Measurements from ENCODE around the gene MPPE1. TPM values are rescaled to one million over a fixed set of nuclear protein-coding genes. Genes with fewer than 3 reads are reported as not detected.
A peak's percentile ranks its signal among the peaks of the same experiment; 100 is the strongest.

The MPPE1 gene
- total and polyA plus RNA-seq, 2 of the 4 experiments (the other 2 are of a cell fraction), result 13.8 to 19.9 TPM

- POLR2A ChIA-PET (ENCODE audit: unreplicated experiment), result no interaction called here
- no peaks in the 10 kb centered on the region for H3K36me3 ChIP-seq (ENCODE audit: control insufficient read depth, insufficient read depth, low read length)
- dilution Hi-C loops (cut with HindIII; ENCODE audit: low sequenced_read_pairs, unreplicated experiment), result no loop called here
Measured at GRCh38 chr18:11862468-11863137, 45.5 kb downstream of the MPPE1 start.

More at GRCh38 chr18:11862468-11863137, 45.5 kb downstream of the MPPE1 start:
- 83% methylated on average over 2 of the region's 6 CpGs; no CpG with 5 or more reads in 1 of the 2 experiments for WGBS, 2 experiments (ENCODE audit: extremely low coverage in 2 of 2, insufficient read length in 1 of 2)
- Histone ChIP-seq H3K9ac (ENCODE audit: low read depth, low read length) (no peak overlapping the region), H3K18ac (ENCODE audit: low read depth, low read length) (no peak overlapping the region), H3K4ac (ENCODE audit: low read depth, low read length) (no peak overlapping the region; the same call in 1 of the 2 replicates), H3K14ac (replicated peaks; ENCODE audit: low read depth, low read length) (0 out of 2 replicates have a peak overlapping the region, but pooled peaks have one; percentile 14), H4K8ac (ENCODE audit: low read depth in 2 of 2, low read length in 2 of 2) (peak overlapping the region in 1 of 2 experiments; percentile 6; a peak in 1 of 4 replicates), H3K9me3 (ENCODE audit: control insufficient read depth, insufficient read depth, low read length) (no peaks in the 10 kb centered on the region), H3K79me1 (ENCODE audit: low read depth in 1 of 2, low read length in 2 of 2) (peaks cover 7 to 10% of the 10 kb centered on the region in 2 experiments; a peak in 3 of 4 replicates), H3K4me3 (ENCODE audit: insufficient read depth, low read depth, low read length) (no peak overlapping the region), H3K4me1 (ENCODE audit: control insufficient read depth, insufficient read depth, low read length) (peaks cover 15% of the 10 kb centered on the region), H2BK5ac (ENCODE audit: low read depth, low read length, poor library complexity, severe bottlenecking) (no peak overlapping the region), H4K91ac (ENCODE audit: insufficient read depth, low read depth, low read length) (no peak overlapping the region), H2BK120ac (ENCODE audit: low read depth, low read length) (no peak overlapping the region), H3K9me1 (ENCODE audit: insufficient read depth, low read length) (peaks cover 4% of the 10 kb centered on the region; the same call in 1 of the 2 replicates), H4K5ac (ENCODE audit: low read depth, low read length) (peak overlapping the region; percentile 18; the same call in 1 of the 2 replicates), H2AFZ (replicated peaks; ENCODE audit: low read length, poor library complexity) (no peak overlapping the region), H3K23ac (ENCODE audit: low read depth, low read length) (no peak overlapping the region), H3K27ac (ENCODE audit: insufficient read depth, low read length) (no peak overlapping the region), H2AK9ac (replicated peaks; ENCODE audit: low read depth, low read length, poor library complexity) (no peak overlapping the region), H4K20me1 (ENCODE audit: insufficient read depth, low read length) (no peaks in the 10 kb centered on the region), H2AK5ac (ENCODE audit: low read depth, low read length) (peak overlapping the region; percentile 64; the same call in 1 of the 2 replicates), H3K56ac (ENCODE audit: extremely low read depth, insufficient read depth, low read length) (no peak overlapping the region), H3K27me3 (ENCODE audit: control insufficient read depth, insufficient read depth, low read length) (no peaks in the 10 kb centered on the region), H2BK20ac (ENCODE audit: low read depth, low read length) (no peak overlapping the region), H3K4me2 (ENCODE audit: low read depth, low read length) (no peak overlapping the region), H2BK15ac (ENCODE audit: low read depth, low read length) (0 out of 3 replicates have a peak overlapping the region, but pooled peaks have one; percentile 31)
- DNase-seq (no peak), ATAC-seq (ENCODE audit: low read depth) (no peak)
- CTCF ChIA-PET, result no interaction called here
- in situ Hi-C loops (cut with MboI; ENCODE audit: low sequenced_read_pairs), result no loop called here
- BruUV-seq (replicated peaks), result no TSS peak
- no peak for TF ChIP-seq NFE2L2 (IDR thresholded peaks at IDR 0.05; ENCODE audit: low read depth, low read length)
- TF ChIP-seq MAZ (IDR thresholded peaks at IDR 0.05; ENCODE audit: borderline replicate concordance, low read depth, low read length), result no peak
- TF ChIP-seq, protein P1, sequence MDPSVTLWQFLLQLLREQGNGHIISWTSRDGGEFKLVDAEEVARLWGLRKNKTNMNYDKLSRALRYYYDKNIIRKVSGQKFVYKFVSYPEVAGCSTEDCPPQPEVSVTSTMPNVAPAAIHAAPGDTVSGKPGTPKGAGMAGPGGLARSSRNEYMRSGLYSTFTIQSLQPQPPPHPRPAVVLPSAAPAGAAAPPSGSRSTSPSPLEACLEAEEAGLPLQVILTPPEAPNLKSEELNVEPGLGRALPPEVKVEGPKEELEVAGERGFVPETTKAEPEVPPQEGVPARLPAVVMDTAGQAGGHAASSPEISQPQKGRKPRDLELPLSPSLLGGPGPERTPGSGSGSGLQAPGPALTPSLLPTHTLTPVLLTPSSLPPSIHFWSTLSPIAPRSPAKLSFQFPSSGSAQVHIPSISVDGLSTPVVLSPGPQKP (IDR thresholded peaks at IDR 0.05; ENCODE audit: borderline replicate concordance, low read depth, low read length), result no peak
- TF ChIP-seq RAD21 (IDR thresholded peaks at IDR 0.05; ENCODE audit: low read length), result no peak
- no peak for TF ChIP-seq MAFK (IDR thresholded peaks at IDR 0.05; ENCODE audit: low read depth, low read length)
- TF ChIP-seq POLR2A (IDR thresholded peaks at IDR 0.05; ENCODE audit: low read depth, low read length), result no peak
- TF ChIP-seq RCOR1 (IDR thresholded peaks at IDR 0.05; ENCODE audit: insufficient replicate concordance, low read length), result no peak
- TF ChIP-seq MXI1 (IDR thresholded peaks at IDR 0.05; ENCODE audit: borderline replicate concordance, low read depth, low read length), result no peak
- intact Hi-C loops (cut with micrococcal nuclease), result no loop called here

Data from IMR-90 (cell line).